GM13976 (cell line): Measurements from ENCODE around the gene RGCC.

Source experiments
- DNase-seq: peaks from one replicate; pipeline ENCODE4 v3.0.0; 2012; ENCODE audit warnings: low spot score
- in situ Hi-C: fragments of 300-500 bp; cut with MboI; formaldehyde crosslinking; loops from one replicate; pipeline ENCODE4 v1.12.0; 2022; ENCODE audit warnings: low sequenced_read_pairs, mixed read lengths, inconsistent platforms; ENCODE audit not compliant: unreplicated experiment
- TF ChIP-seq, protein P1 (sequence below): IDR thresholded peaks from 2 replicates; pipeline ENCODE4 v1.5.1; 2012; ENCODE audit warnings: borderline replicate concordance, mild to moderate bottlenecking; ENCODE audit not compliant: insufficient read depth; ENCODE audit errors: extremely low read depth, missing control alignments, control extremely low read depth

Gene RGCC

DNA sequence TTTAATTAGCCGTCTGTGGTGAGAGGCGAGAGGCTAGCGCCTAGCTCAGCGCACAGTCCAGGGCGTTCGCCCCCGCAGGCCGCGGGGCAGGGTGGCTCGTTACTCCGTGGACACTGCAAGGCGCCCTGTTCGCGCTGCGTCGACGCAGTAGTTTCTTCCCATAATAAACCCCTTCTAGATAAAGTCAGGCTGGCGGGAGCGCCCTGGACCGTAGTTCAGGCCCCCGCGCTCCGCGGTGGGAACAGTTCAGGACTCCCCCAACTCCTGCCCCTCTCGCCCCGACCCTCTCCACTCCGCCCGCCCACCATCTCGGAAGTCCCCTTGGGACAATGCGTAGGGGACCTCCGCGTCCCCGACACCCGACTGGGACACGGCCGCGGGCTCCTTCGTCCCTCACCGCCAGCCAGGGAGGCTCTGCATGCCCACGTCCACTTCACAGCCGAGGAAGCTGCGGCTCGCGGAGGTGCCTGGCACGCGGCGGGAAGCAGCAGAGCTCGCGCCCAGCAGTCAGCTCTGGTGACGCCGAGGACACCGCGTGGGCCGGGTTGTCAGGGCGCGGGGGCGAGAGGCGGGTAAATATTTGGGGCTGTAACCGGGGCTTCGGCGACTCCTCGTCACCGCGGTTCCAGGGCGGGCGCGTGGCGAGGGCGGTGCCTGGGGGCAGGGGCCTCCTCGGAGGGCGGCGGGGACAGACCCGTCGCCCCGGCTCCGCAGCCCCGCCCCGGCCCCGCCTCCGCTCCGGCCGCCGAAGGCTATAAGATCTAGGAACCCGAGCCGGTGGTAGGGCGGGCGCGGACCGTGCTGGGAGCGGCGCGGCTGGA, at the start of gene RGCC:
Gene RGCC (plus strand): TSS at position 783 of the 821 bp plus-strand sequence. CDS start 158 bp downstream, outside the sequence.
- TF ChIP-seq, protein P1, sequence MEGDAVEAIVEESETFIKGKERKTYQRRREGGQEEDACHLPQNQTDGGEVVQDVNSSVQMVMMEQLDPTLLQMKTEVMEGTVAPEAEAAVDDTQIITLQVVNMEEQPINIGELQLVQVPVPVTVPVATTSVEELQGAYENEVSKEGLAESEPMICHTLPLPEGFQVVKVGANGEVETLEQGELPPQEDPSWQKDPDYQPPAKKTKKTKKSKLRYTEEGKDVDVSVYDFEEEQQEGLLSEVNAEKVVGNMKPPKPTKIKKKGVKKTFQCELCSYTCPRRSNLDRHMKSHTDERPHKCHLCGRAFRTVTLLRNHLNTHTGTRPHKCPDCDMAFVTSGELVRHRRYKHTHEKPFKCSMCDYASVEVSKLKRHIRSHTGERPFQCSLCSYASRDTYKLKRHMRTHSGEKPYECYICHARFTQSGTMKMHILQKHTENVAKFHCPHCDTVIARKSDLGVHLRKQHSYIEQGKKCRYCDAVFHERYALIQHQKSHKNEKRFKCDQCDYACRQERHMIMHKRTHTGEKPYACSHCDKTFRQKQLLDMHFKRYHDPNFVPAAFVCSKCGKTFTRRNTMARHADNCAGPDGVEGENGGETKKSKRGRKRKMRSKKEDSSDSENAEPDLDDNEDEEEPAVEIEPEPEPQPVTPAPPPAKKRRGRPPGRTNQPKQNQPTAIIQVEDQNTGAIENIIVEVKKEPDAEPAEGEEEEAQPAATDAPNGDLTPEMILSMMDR: no peak
- DNase-seq: peak; percentile 91
- in situ Hi-C loops: no loop called here

DNA sequence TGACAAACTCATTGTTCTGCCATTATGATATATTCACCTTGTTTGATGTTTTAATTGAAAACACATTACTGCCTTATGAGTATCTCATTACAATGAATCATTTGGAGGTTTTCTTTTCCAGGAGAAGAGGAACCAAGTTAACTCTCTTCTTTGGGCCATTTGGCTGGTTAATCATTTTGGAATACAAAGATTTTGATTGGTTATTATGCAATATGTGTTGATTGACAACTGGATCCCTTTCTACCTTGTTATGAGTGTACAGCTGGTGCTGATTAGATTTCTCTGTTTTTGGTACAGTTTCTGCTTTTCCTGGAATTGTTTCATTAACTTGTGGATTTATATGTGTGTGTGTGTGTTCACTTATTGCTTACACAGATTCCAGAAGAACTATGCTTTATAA, 49.2 kb upstream of the RGCC start:
- DNase-seq: no peak
- TF ChIP-seq, protein P1: no peak
- in situ Hi-C loops: no loop called here

DNA sequence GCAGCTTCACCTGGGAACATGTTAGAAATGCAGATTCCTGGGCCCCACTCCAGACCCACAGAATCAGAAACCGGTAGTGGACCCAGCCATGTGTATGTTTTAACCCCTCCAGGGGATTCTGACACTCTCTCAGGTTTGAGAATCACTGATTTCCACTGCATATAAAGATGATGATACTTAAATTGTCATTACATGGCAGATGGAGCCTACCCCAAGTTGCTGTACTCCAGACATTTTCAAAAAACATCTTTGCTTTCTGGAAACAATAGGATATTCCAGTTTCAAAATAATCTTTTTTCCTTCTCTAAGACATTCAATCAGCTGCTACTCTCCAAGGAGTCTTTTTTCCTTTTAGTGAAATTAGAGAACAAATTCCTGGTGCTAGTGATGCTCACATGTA, 48.6 kb upstream of the RGCC start:
- TF ChIP-seq, protein P1: no peak
- DNase-seq: no peak
- in situ Hi-C loops: no loop called here

- no peak for DNase-seq
- TF ChIP-seq, protein P1: no peak
- in situ Hi-C loops: no loop called here
Observed at GRCh38 chr13:41409611-41410010, 47.7 kb upstream of the RGCC start.

- TF ChIP-seq, protein P1: no peak
- DNase-seq: no peak
- in situ Hi-C loops: no loop called here
Observed at GRCh38 chr13:41411060-41411459, 46.3 kb upstream of the RGCC start.

GRCh38 chr13:41411522-41411921, 45.8 kb upstream of the RGCC start:
- in situ Hi-C loops: no loop called here
- peak; percentile 28 for DNase-seq
- TF ChIP-seq, protein P1: no peak

- TF ChIP-seq, protein P1: no peak
- in situ Hi-C loops: no loop called here
Observed at GRCh38 chr13:41413872-41414271, 43.5 kb upstream of the RGCC start.

More at GRCh38 chr13:41413872-41414271, 43.5 kb upstream of the RGCC start:
- no peak for DNase-seq
